ENCODE data around the gene GRK3.

The GRK3 gene

DNA sequence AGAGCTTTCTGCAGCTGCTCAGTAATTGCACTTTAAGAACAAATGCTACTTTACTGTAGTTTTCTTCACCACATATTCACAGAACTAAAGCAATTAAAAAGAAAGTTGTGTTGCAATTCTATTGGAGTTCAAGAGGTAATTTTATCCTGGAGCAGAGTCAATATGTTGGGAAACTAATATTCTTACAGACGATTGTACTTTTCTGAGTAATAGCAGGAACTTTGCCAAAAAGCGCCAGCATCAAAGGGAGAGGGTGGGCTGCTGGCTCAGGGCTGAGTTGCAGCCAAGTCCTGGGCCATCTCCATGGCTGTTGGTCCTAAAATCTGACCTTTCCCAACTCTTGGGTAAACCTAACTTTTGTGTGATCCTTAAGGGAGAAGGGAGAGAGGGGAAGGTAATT lies 104.0 kb downstream of the GRK3 start:
- H3K36me3 Mint-ChIP-seq = peaks cover 32% of the 10 kb centered on the region

DNA sequence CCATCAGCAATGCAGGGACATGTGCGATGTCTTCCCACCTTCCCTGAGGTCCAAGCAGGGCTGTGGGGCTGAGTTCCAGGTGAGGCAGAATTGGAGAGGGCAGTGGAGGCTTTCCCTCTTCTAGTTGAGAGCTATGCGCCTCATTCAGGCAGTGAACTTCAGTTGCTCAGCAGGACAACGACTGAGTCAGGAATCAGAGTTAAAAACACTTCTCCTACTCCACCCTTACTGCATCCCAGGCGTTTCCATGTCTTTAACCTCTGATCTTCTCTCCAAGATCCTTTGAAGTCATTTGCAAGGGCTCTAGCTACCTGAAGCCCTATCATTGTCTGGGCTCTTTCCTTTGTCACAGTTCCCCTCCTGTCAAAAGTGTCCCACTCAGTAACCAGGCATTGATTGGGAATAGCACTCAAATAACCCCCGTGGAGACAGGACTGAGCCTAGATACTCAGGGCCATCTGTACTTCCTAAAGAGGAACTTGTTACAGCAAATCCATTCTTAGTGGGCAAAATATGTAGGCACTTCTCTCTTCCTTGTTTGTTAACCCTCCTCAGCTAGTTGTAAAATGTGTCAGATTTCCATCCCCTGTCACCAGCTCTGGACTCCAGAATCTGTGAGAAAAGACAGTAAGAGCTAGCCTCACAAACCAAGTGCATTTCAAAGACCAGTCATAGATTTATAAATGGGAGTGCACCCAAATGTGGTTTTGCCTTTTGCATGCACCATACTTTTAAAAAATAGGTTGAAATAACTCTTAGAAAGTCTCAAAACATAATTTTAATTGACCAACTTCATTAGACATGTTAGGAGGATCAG lies 105.0 kb downstream of the GRK3 start:
- peaks cover 7% of the 10 kb centered on the region for H3K4me1 Mint-ChIP-seq
- H3K36me3 Mint-ChIP-seq = peaks cover 43% of the 10 kb centered on the region
- no peak overlapping the region for H3K27ac Mint-ChIP-seq
- no peak for ATAC-seq
- no peak overlapping the region for H3K4me3 Mint-ChIP-seq
- H3K27me3 Mint-ChIP-seq = no peaks in the 10 kb centered on the region
- no peaks in the 10 kb centered on the region for H3K9me3 Mint-ChIP-seq

More for the DNA sequence above, 104.0 kb downstream of the GRK3 start:
- H3K4me1 Mint-ChIP-seq = peaks cover 7% of the 10 kb centered on the region
- no peaks in the 10 kb centered on the region for H3K27me3 Mint-ChIP-seq
- no peak for ATAC-seq
- no peak overlapping the region for H3K4me3 Mint-ChIP-seq
- H3K27ac Mint-ChIP-seq = no peak overlapping the region
- H3K9me3 Mint-ChIP-seq = no peaks in the 10 kb centered on the region

- no peak for ATAC-seq
- Mint-ChIP-seq H3K36me3 (peaks cover 45% of the 10 kb centered on the region), H3K9me3 (no peaks in the 10 kb centered on the region), H3K27ac (no peak overlapping the region), H3K27me3 (no peaks in the 10 kb centered on the region), H3K4me3 (no peak overlapping the region), H3K4me1 (peaks cover 7% of the 10 kb centered on the region)
Observed at GRCh38 chr22:25670070-25670461, 105.6 kb downstream of the GRK3 start.

GRCh38 chr22:25672289-25673084 lies 108.0 kb downstream of the GRK3 start:
- ATAC-seq = no peak
- no peak overlapping the region for H3K27ac Mint-ChIP-seq
- peaks cover 7% of the 10 kb centered on the region for H3K4me1 Mint-ChIP-seq
- H3K36me3 Mint-ChIP-seq = peaks cover 53% of the 10 kb centered on the region
- H3K4me3 Mint-ChIP-seq = no peak overlapping the region
- H3K27me3 Mint-ChIP-seq = no peaks in the 10 kb centered on the region
- no peaks in the 10 kb centered on the region for H3K9me3 Mint-ChIP-seq

GRCh38 chr22:25673713-25674112 lies 109.2 kb downstream of the GRK3 start:
- H3K9me3 Mint-ChIP-seq = no peaks in the 10 kb centered on the region
- peaks cover 43% of the 10 kb centered on the region for H3K36me3 Mint-ChIP-seq
- peak overlapping the region; percentile 18 for H3K27ac Mint-ChIP-seq
- H3K27me3 Mint-ChIP-seq = no peaks in the 10 kb centered on the region
- no peak overlapping the region for H3K4me3 Mint-ChIP-seq
- ATAC-seq = no peak
- peaks cover 7% of the 10 kb centered on the region for H3K4me1 Mint-ChIP-seq

- H3K27ac Mint-ChIP-seq = no peak overlapping the region
- H3K9me3 Mint-ChIP-seq = no peaks in the 10 kb centered on the region
- no peak for ATAC-seq
- no peaks in the 10 kb centered on the region for H3K4me1 Mint-ChIP-seq
- no peak overlapping the region for H3K4me3 Mint-ChIP-seq
- no peaks in the 10 kb centered on the region for H3K27me3 Mint-ChIP-seq
- peaks cover 56% of the 10 kb centered on the region for H3K36me3 Mint-ChIP-seq
Observed at GRCh38 chr22:25677631-25678030, 113.2 kb downstream of the GRK3 start.

- H3K9me3 Mint-ChIP-seq = no peaks in the 10 kb centered on the region
- peaks cover 55% of the 10 kb centered on the region for H3K36me3 Mint-ChIP-seq
- H3K4me1 Mint-ChIP-seq = no peaks in the 10 kb centered on the region
- H3K27me3 Mint-ChIP-seq = no peaks in the 10 kb centered on the region
- H3K27ac Mint-ChIP-seq = no peak overlapping the region
- no peak for ATAC-seq
- no peak overlapping the region for H3K4me3 Mint-ChIP-seq
Observed at GRCh38 chr22:25680051-25680450, 115.6 kb downstream of the GRK3 start.

DNA sequence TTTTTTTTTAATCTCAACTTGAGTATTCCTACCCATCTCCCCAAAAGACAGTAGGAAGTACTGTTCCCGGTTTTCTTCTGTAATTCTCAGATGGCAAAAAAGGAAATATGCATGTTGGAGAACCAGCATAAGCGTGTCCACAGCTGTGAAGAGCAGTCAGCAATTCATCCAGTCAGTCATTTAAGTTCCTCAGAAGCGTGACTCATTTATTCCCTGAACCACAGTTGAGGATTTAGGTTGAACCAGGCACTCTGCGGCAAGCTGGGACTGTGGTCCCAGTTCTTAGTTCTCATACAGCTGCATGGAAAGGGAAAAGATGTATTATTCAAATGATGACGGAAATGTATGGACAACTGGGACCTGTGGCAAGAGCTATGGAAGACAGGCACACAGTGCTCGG lies 116.5 kb downstream of the GRK3 start:
- no peak for ATAC-seq
- peaks cover 47% of the 10 kb centered on the region for H3K36me3 Mint-ChIP-seq

GRCh38 chr22:25682109-25682508 lies 117.6 kb downstream of the GRK3 start:
- Mint-ChIP-seq H3K4me3 (no peak overlapping the region), H3K36me3 (peaks cover 49% of the 10 kb centered on the region), H3K4me1 (no peaks in the 10 kb centered on the region), H3K27ac (no peak overlapping the region), H3K9me3 (no peaks in the 10 kb centered on the region), H3K27me3 (no peaks in the 10 kb centered on the region)
- ATAC-seq = no peak

More for the DNA sequence above, 116.5 kb downstream of the GRK3 start:
- no peak overlapping the region for H3K4me3 Mint-ChIP-seq
- no peaks in the 10 kb centered on the region for H3K4me1 Mint-ChIP-seq
- no peaks in the 10 kb centered on the region for H3K9me3 Mint-ChIP-seq
- no peaks in the 10 kb centered on the region for H3K27me3 Mint-ChIP-seq
- no peak overlapping the region for H3K27ac Mint-ChIP-seq

DNA sequence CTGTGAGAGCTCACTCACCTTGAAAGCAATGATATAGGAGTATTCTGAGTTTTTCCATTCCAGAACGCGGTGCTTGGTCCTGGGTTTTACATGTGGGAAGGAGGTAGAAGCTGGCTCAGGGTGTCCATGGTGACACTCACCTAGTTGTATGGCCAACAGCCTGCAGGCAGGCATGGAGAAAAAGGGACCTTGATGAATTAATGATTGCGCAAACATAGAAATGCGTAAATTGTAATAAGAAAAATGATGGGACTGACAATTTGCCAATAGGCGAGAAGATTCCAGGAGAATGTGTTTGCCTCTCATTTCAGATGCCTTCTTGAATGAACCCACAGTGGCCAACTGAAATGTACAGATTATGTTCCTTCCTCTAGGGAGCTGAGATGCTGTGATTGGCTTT lies 124.2 kb downstream of the GRK3 start:
- no peaks in the 10 kb centered on the region for H3K9me3 Mint-ChIP-seq
- no peak for ATAC-seq
- no peaks in the 10 kb centered on the region for H3K27me3 Mint-ChIP-seq
- peaks cover 15% of the 10 kb centered on the region for H3K4me1 Mint-ChIP-seq
- no peak overlapping the region for H3K4me3 Mint-ChIP-seq
- H3K36me3 Mint-ChIP-seq = peaks cover 43% of the 10 kb centered on the region
- no peak overlapping the region for H3K27ac Mint-ChIP-seq

DNA sequence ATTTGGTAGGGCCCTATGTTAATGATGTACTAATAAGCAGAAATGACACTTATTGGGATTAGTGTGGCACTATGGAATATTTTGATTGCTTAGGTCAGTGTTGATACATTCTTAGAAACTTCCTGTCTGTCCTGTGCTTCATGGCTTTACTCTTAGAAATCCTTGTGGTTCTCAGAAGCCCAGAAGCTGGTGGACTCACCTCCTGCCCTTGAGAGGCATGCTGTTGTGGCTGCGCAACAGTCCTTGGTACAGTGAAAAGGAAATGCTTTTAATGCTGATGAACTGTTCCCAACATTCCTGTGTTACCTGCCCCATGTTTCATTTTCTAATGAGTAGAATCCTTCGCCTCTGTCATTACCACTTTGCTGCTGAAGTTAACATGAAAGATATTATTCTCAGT lies 125.2 kb downstream of the GRK3 start:
- peak overlapping the region; percentile 74 for H3K27ac Mint-ChIP-seq
- H3K36me3 Mint-ChIP-seq = peaks cover 37% of the 10 kb centered on the region
- no peak overlapping the region for H3K4me3 Mint-ChIP-seq
- ATAC-seq = no peak
- no peaks in the 10 kb centered on the region for H3K27me3 Mint-ChIP-seq
- peaks cover 15% of the 10 kb centered on the region for H3K4me1 Mint-ChIP-seq
- H3K9me3 Mint-ChIP-seq = no peaks in the 10 kb centered on the region

GRCh38 chr22:25690798-25691197 lies 126.3 kb downstream of the GRK3 start:
- peak; percentile 86 for ATAC-seq
- peak overlapping the region; percentile 74 for H3K27ac Mint-ChIP-seq

DNA sequence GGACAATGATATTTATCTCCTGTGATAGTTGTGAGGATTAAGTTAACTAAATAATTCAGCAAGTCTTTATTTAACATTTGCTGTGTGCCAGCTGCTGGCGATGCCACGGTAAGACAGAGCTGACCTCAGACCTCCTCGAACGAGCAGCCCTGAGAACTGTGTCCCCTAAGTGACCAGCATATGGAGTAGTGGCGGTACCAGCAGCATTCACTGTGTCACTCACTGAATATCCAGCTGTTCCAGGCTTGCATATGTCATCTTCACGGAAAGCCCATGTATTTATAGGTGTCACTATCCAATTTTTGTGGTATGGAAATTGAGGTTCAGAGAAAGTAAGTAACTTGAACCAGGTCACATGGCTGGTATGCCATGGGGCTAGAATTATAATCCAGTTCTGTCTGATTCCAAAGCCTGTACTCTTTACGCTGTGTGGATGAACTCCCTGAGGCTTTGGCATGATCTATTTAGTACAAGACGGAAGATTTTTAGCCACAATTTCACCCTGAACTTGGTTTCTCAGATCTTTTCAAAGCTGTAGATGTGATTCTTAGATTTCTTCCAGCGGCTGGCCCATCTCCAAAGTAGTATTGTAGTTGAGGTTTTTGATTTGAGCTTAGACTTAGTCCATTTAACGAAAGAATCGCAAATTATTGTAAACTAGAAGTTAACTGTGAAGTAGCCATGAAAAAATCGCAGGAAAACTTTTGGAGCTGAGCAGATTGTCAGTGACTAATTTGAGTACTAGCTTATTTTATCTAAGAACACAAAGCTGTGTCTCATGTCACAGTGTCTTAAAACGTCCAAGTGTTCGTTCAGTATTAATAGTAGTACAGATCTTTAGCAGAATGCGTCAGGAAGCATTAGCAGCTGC lies 128.2 kb downstream of the GRK3 start:
- Mint-ChIP-seq H3K27ac (no peak overlapping the region), H3K9me3 (no peaks in the 10 kb centered on the region), H3K36me3 (peaks cover 43% of the 10 kb centered on the region), H3K4me1 (peaks cover 15% of the 10 kb centered on the region), H3K27me3 (no peaks in the 10 kb centered on the region), H3K4me3 (no peak overlapping the region)
- ATAC-seq = no peak

More at GRCh38 chr22:25690798-25691197, 126.3 kb downstream of the GRK3 start:
- no peak overlapping the region for H3K4me3 Mint-ChIP-seq
- H3K36me3 Mint-ChIP-seq = peaks cover 44% of the 10 kb centered on the region
- peaks cover 15% of the 10 kb centered on the region for H3K4me1 Mint-ChIP-seq
- no peaks in the 10 kb centered on the region for H3K27me3 Mint-ChIP-seq
- H3K9me3 Mint-ChIP-seq = no peaks in the 10 kb centered on the region

DNA sequence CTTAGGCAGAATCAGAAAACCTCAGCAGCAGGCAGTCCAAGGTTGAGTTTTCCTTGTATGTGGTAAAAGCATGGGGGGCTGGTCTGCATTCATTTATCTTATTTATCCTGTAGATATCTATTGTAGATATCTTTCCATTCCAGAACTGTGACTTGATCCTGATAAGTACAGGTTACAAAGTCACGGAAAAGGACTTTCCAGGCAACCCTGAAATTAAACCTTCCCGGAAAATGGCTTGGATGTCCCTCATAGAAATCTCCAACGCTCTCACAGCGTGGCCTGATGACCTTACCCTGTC lies 128.7 kb downstream of the GRK3 start:
- Mint-ChIP-seq H3K27me3 (no peaks in the 10 kb centered on the region), H3K4me3 (no peak overlapping the region), H3K4me1 (peaks cover 15% of the 10 kb centered on the region), H3K9me3 (no peaks in the 10 kb centered on the region), H3K27ac (no peak overlapping the region), H3K36me3 (peaks cover 49% of the 10 kb centered on the region)
- no peak for ATAC-seq

DNA sequence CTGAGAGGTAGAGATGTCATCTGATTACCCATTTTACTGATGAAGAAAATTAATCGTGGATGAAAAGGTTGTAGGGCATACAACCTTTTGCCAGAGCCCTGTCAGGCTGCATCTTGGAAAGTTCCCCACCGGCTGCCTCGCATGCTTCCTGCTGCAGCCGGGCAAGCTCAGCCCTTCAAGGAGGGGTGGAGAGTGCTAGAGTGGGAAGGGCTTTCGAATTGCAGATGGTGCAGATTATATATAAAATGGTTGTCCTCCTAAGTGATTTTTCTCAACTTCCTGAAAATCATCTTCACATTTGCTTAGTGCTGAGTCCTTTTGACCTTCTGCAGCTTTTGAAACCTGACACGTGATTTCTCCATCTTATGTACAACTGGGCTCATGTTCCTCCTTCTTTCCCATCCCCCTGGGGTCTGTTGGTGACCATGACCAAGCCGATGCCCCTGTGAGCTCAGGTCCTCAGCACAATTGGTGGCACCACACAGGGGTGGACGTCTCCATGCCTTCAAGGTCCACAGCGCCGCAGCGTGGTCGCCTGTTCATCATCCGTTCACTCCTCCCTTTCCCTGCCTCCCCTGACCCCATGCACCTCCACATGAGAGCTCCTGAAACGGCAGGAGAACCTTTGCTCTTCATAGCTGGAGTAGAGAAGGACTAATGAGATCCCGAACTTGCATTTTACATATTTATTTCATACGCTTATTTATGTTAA lies 129.9 kb downstream of the GRK3 start:
- Mint-ChIP-seq H3K9me3 (no peaks in the 10 kb centered on the region), H3K4me1 (peaks cover 15% of the 10 kb centered on the region), H3K27me3 (no peaks in the 10 kb centered on the region), H3K4me3 (no peak overlapping the region), H3K36me3 (peaks cover 52% of the 10 kb centered on the region), H3K27ac (peak overlapping the region; percentile 18)
- no peak for ATAC-seq

Data from stimulated activated memory B cell treated with anti-CD40 and anti-IgM and Interleukin-4, amounts not matched to agents 10 μg/mL and 1 μg/mL and 100 μg/mL, for 72 hours (primary cell).